Stimulated activated CD4-positive, alpha-beta T cell treated with anti-CD3 and anti-CD28 coated beads, Interleukin-2, amount 100 ng/mL, for 4 hours (primary cell): ENCODE measurements around the gene LRRC28.

Source experiments
- DNase-seq: peaks from one replicate; pipeline ENCODE4 v3.0.0-alpha.2; 2020; ENCODE audit warnings: low read depth

Gene LRRC28

DNA sequence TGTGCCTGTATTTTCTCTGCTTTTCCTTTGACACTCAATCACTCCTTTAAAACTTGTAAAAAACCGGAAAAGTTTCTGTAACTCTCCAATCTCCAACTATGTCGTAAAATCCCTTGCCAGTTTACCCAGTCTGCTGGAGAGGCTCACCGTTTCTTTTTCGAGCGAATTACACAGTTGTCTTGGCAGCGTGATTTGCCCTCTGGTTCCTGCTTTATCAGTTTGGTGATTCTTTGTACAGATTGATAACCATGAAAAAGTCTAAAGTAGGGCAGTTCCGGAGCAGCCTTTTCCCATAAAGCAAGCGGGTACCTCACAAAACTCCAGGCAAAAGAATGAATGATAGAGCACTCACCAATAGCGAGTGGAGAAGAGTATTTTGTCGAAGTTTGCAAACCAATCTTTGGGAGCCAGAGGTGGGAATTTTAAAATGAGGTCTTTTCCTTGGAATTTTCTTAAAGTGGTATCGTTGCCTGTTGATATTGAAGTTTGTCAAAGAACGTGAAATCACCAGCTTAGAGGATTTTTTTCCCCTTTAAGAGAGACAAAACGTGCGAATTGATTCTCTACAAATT, 1.9 kb upstream of the LRRC28 start, which contains the start of gene TTC23:
TTC23 (minus strand) TSS at position 312 of the 572 bp plus-strand sequence. CDS start 20,869 bp downstream, outside the sequence.
- no peak for DNase-seq

DNA sequence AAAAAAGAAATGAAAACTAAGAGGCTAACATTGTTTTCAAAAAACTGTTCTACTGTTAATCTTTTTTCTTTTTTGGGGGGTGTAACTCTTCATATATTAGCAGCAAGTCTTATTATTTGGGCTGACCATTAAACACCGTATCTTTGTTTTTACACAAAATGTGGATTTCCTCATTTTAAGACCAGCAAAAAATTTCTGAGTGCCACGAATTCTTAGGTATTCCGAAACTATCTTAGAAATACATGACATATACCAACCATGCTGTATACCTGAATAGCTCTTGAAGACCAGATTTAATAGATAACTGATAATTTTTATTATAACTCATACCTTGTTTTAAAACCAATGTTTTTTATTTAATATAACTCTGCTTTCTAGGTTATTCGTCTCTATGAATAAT, 1.3 kb upstream of the LRRC28 start:
- no peak for DNase-seq

DNA sequence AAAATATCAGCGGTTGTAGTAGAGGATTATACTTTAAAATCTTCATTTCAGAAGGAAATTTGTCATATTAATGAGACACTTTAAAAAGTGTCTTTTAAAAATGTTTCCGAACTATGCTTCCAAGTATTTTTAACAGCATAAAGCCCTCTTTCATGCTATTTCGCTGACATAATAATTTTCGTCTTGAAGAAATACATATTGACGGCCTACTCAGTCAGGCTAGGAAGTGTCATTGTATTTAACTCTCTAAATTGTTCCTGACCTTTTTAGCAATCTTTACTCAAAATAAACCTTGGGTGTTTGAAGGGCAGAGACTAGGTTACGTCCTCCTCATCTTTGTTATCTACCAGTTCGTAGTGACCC, 806 bp upstream of the LRRC28 start:
- no peak for DNase-seq

DNA sequence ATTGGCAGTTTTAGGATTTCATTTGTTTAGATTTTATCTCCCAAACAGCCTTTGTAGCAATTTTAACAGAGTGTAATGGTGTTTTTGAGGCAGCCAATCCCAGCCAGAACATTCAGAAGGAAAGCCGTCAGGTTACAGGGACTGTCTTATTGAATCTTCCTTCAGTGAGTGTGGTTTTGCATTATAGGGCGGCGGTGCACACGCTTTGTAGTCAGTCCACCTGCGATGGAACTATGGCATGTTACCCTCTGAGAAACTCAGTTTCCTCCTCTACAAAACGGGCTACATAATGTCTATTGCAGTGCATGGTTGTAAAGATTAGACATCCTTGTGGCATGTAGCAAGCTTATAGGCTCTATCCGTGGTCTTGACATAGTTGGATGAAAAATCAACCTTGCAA, 1.0 kb downstream of the LRRC28 start:
- no peak for DNase-seq

DNA sequence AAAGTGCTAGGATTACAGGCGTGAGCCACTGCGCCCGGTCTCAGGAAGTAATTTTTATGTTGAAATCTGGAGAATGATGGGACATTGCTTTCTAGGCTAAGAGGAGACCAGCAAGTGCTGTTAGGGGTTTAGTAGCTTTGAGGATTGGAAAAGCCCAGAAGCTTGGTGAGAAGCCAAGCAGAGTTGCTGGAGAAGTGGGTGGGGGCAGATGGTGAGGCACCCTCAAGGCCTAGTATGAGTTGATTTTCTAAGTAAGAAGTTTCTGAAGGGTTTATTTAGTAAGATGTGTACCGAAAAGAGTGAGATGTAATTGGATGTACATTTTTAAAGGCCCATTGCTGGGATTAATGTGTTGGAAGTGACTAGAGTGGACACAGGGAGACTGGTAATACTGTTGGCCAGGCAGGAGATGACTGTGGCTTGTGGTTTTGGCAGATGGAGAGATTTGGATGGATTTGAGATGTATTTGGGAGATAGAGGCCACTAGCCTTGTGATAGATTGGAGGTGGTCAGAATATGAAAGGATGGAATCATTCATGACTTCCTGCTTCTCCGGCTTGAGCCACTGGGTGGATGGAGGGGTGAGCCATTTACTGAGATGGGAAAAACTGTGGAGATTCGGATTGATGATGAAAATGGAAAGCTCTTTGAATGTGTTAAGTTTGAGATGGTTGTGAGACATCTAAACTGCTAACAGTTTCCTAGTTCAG, 2.3 kb downstream of the LRRC28 start:
- DNase-seq, result no peak

DNA sequence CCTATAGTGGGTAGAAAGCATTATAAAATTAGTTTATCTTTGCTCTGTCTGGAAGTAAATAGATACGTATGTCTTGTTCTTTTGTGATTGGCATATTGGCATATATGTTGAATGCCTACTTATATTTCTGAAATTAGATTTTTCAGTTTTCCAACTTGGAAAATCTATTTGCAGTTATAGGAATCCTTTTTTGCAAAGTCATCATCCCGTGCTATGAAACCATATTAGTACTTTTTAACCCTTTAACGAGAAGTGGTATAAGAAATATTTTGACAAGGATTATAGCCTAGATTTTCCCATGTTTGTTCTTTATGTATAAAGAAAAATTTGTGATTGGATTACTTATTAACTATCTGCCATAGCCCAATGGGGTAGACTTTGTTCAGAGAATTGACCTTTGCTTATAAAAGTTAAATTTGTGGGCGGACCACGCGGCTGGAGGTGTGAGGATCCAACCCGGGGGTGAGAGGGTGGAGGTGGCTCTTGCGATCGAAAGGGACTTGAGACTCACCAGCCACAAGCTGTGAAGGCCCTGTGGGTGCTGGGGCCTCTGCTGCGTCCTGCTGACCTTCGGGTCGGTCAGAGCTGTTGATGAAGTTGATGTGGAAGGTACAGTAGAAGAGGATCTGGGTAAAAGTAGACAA, 5.9 kb downstream of the LRRC28 start:
- no peak for DNase-seq

DNA sequence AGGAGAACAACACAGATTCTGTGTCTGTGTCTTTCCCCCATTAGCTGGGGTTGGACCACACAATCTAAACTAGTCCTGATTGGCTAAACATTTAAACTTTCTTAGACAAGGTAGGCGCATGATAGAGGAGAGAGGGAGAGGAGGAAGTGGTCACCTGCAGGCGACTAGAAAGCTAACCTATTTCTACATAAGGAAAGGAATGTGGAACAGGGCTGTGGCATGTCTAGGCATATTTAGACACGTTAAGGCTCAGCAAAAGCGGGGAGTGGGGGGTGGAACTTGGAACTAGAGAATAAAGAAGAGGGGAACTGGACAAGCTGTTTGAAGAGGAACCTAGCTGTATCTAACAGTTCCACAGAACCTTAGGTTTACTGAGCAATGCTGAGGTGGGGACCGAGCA, 12.8 kb downstream of the LRRC28 start:
- DNase-seq, result no peak

DNA sequence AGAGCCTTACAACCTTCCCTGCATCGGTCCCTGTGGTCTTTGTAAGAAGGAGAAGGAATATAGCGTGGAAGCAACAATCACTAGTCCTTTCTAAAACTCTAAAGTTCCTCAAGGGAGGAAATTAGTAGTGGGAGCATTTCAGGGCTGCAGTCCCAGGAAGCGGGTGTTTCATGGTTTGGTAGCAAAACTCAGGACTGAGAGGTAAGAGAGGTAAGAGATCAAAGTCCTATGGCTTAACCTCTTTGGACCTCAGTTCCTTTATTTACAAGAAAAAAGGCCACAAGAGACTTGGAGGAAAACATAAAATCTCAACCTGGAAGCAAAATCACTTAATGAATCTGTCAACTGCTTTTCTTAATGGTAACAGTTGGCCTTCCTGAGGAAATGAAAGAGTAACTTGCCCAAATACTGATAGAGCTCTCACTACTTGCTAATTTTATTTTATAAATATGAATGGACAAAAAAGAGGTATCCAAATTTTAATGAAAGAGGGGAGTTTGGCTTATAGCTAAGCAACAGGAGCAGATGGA, 14.3 kb downstream of the LRRC28 start:
- no peak for DNase-seq

DNA sequence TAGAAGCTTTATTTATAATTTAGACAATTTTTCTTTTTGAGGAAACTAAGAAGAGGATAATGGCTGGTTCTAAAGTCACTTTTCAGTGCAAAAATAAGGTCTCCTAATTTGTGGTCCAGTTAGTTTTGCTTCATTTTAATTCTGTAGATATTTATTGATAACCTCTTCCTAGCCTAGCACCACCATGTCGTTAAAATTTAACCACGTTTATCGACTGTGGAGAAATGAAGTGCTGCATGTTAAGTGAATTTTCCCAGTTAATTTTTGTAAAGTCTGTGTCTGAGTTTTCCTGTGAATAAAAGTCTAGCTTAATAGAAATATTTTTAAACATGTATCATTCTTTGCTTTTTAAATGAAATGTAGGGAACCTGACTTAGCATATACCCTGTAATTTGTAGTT, 16.7 kb downstream of the LRRC28 start:
- DNase-seq, result no peak

DNA sequence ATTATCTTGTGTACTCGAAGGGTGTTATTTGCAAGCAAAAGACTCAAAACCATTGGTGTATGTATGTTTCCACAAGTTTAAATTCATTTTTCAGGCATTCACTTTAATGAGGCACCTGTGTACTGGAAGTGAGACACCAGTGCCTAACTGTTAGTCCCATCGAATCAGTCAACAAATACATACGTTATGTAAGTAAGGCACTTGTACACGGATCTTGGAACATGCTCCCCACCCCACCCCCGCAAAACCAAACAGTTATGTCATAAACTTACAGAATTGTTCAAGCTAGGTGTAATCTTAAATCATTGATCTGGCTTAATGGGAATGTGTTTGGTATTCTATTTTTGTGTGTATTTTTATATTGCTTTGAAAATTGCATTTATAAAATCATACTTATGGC, 17.1 kb downstream of the LRRC28 start:
- no peak for DNase-seq

DNA sequence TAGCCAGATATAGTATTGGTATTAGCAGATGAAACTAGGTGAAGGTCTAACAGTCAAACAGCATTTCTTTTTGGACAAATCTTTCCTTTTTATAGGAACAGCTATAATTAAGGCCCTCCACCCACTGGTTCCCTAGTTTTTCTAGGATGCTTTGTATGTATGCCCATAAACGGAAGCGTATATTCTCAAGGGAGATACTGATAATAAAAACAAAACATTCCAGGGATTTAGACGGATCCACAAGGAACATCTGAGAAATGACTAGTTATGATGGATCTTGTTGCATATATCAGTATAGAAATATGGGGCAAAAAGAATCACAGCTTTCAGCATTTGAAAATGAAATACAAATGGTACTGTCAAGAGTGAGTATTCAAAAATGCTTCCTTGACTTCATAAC, 22.5 kb downstream of the LRRC28 start:
- no peak for DNase-seq

DNA sequence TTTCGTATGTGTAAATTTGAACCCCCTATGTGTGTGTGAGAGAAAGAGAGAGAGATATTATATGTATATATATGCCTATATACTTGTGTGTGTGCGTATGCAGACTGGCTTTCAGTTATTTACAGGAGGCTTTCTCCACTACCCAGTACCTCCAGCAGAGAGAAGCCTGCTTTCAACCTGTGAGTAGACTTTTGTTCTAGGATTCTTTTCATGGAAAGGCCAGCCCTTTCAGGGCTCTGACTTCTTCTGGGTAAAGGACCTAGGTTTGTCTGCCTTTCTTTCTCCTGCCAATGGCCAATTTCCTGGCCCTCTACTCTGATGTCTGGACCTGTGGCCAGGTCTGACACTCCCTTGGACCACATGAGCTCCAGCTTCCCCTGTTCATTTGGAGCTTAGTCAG, 23.8 kb downstream of the LRRC28 start:
- DNase-seq, result no peak

DNA sequence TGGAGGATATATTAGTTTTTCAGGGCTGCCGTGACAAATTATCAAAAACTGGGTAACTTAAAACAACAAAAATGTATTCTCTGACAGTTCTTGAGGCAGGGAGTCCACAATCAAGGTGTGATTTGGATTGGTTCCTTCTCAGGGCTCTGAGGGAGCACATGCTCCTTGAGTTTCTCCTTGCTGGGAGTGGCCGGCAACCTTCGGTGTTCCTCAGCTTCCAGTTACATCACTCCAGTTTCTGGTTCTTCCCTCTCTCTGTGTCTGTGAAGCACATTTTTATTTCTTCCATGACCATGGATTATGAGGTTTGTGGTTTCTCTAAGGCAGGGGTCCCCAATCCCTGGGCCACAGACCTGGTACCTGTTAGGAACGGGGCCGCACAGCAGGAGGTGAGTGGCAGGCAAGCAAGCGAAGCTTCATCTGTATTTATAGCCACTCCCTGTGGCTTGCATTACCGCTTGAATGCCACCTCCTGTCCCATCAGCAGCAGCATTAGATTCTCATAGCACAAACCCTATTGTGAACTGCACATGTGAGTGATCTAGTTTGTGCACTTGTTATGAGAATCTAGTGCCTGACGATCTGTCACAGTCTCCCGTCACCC, 24.3 kb downstream of the LRRC28 start:
- no peak for DNase-seq

DNA sequence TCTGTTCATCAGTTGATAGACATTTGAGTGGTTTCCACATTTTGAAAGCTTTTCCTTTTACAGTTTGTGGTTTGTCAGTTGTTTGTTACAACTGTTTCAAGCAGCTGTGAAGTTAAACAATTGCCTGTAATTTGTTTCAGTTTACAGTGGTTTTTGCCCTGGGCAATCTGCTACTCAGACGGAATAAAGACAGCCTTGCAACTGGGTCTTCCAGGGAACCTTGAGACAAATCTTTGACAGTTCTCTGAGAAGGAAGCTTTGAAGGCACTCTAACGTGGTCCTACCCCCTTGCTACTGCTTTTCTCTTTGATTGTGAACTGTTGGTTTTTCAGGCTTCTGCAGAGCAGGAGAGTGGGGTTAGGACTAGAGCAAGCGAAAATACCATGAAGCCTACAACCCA, 28.0 kb downstream of the LRRC28 start:
- no peak for DNase-seq

DNA sequence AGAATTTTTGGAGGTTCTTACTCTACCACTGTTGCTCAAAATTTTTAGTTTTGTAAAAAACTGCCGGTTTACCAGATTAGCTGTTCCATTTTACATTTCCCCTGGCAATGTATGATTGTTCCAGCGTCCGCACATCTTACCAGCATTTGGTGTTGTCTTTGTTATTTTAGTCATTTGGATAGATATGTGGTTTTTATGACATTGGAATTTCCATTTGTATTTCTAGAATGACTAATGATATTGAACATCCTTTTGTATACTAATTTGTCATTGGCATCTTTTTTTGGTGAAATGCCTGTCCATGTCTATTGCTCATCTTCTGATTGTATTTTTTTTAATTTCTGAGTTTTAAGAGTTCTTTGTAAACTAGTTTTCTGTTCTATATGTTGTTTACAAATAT, 28.5 kb downstream of the LRRC28 start:
- DNase-seq, result no peak

DNA sequence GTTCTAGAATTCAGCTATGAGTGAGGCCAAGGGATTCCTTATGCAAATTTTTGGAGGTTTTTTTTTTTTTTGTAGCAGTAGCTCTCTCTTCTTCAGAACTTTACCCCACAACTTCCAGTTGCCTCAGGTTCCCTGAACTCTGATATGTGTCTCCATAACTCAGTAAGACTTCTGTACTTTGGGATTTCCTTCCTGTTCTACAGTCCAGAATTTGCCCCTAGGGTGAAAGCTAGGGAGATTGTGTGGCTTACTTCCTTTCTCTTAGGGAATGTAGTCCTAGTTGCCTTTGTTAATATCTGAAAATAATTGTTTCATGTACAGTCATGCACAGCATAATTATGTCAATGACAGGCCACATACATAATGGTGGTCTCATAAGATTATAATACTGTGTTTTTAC, 30.8 kb downstream of the LRRC28 start:
- DNase-seq, result no peak

DNA sequence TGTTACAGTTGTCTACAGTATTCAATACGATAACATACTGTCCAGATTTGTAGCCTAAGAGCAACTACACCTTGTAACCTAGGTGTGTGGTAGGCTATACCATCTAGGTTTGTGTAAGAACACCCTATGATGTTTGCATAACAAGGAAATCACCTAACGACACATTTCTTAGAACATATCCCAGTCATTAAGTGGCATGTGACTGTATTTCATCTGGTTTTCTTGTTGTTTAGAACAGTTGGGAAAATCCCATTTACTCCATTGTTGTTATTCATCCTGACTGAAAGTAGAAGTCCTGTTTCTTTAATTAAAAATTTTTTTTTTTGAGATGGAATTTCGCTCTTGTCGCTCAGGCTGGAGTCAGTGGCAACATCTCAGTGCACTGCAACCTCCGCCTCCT, 31.3 kb downstream of the LRRC28 start:
- DNase-seq, result no peak

DNA sequence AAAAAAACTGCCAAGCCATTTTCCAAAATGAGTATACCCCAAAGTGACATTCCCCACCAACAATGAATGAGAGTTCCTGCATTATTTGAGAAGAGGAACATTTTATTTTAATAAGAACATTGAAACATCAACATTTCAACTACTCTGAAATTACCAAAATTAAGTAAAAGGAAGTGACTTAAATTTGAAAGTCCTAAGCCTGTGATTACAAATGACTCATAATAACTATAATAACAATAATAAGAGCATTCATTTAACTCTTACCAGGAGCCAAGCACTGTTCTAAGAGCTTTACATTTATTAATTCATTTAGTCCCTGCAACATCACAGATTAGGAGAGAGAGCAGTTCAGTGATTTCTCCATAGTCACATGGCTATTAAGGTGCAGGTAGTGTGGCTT, 32.4 kb downstream of the LRRC28 start:
- DNase-seq, result no peak

DNA sequence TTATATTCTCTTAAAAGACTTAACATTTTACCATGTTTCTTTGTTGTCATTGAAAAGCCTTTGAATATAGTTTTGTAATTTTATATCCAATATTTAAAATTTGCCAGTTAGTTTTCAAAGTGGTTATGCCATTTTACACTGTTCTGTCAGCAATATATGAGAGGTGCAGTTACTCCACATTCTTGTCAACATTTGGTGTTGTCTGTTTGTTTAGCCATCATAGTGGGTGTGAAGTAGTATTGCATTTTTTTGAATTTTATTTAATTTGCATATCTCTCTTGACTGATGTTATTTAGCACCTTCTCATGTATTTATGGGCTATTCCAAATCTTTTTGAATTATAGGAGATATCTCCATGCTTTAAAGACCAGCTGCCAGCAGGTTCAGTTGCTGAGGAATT, 40.4 kb downstream of the LRRC28 start:
- DNase-seq, result no peak

DNA sequence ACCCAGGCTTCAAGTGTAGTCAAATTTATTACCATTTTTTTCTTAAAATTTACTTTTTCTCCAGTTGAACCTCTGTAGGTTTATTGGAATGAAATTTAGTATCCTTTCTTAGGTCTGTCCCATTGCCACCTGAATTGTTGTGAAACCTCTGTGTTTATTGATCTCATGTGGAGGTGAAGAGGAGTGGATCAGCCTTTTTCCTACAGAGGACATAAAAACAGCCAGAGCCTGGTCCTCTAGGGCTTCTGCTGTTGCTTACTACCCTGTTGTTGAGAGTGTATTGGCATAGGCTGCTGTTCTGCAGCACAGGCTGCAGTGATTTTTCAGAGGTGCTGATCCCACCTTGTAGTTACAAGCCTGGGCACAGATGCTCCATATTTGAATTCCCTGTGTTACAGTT, 44.6 kb downstream of the LRRC28 start:
- no peak for DNase-seq

DNA sequence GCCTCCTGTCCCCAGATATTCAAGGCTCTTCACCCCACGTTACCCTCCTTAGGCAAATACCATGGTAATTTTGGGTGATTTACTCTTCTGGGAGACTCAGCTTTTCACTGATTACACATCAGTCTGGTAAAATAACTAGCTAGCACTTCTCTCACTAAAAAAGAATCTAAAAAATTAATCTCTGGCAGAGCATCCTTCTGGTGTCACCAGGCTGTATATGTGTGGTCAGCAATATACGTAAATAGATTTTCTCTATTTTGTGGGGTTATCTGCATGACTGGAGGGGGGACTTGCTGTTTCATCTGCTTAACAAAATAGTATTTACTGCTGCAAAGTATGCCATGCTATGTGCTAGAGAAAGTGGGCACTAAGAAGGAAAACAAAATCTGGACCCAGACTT, 45.1 kb downstream of the LRRC28 start:
- no peak for DNase-seq

DNA sequence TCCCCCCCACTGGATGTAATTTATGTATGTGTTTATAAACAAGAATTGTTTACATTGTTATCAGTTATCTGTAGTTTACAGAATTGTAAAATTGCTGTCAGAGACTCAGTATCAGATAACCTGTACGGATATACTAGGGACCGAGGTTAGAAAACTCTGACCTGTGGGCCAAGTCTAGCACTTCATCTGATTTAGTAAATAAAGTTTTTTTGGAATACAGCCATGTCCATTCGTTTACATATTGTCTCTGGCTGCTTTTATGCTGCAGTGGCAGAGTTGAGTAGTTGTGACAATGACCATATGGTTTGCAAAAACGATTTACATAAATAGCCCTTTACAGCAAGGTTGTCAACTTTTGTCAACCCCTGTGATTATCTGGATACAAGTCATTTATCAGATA, 52.6 kb downstream of the LRRC28 start:
- no peak for DNase-seq
